ENCODE measurements around the gene PDE10A.

DNA sequence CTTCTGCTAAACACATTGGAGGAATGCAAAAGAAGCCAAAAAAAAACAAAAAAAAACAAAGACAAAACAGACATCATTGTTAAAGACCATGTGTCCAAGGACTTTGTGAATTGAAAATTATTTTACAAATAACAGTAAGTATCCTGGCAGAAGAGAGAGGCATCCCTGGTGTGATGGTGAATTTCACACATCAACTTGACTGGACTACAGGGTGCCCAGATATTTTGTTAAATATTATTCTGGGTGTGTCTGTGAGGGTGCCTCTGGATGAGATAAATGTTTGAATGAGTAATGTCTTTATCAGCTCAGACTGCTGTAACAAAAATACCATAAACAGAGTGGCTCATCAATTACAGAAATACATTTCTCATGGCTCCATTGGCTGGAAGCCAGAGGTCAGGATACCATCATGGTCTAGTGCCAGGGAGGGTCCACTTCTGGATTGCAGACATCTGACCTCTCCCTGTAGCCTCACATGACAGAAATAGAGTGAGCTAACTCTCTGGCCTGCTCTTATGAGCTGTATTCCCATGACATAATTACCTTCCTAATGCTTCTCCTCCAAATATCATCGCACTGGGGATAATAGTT lies 341.4 kb downstream of the PDE10A start:
- TF ChIP-seq EZH2phosphoT487 (IDR thresholded peaks at IDR 0.05) (no peak), CTCF (IDR thresholded peaks at IDR 0.05) (no peak), EZH2 (IDR thresholded peaks at IDR 0.05) (no peak)

Measured in neural progenitor cell (in vitro differentiated cells).